PFSK-1 (cell line): ENCODE results near the gene CDK16.

Experiments
- POLR2AphosphoS5 ChIP-seq: IDR thresholded peaks from 2 replicates; pipeline ENCODE4 v1.6.1; 2012; ENCODE audit warnings: low read depth, mild to moderate bottlenecking, control low read depth, low read length, moderate library complexity
- REST ChIP-seq, 2 experiments: IDR thresholded peaks; 2 replicates each; pipeline versions ENCODE4 v1.6.1 to v1.8.0; 2011 to 2012; ENCODE audit warnings: low read depth in 2 of 2, low read length in 2 of 2, control low read depth in 1 of 2, inconsistent platforms in 1 of 2, mild to moderate bottlenecking in 1 of 2, moderate library complexity in 1 of 2; ENCODE audit not compliant: insufficient read depth in 1 of 2
- SIN3A ChIP-seq: IDR thresholded peaks from 2 replicates; pipeline ENCODE4 v1.6.1; 2012; ENCODE audit warnings: mild to moderate bottlenecking, low read length, moderate library complexity, borderline replicate concordance; ENCODE audit not compliant: insufficient read depth
- TAF1 ChIP-seq: IDR thresholded peaks from 2 replicates; pipeline ENCODE4 v1.6.1; 2012; ENCODE audit warnings: low read length, control low read depth, borderline replicate concordance; ENCODE audit not compliant: insufficient read depth

DNA sequence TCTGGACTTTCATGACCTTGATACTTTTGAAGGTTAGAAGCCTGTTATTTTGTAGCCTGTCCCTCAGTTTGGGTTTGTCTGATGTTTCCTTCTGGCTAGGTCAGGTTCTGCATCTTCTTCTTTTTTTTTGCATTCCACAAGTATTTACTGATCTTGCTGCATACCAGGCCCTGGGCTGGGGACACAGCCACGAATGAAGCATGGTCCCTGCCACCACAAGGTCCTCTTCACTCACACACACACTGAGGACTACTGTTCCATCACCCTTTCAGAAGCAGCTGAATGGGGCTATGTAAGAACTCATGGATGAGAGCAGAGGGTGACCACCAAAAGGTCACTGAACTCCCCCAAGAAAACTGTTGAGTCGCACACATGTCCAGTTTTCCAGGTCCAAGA, 53.5 kb downstream of the CDK16 start:
- no peak for TF ChIP-seq POLR2AphosphoS5
- TF ChIP-seq SIN3A: no peak
- no peak for TF ChIP-seq TAF1
- no peak for TF ChIP-seq REST (IDR thresholded peaks at IDR 0.05; ENCODE audit: insufficient read depth in 1 of 2, low read depth in 2 of 2, low read length in 2 of 2)
